HepG2 (cell line): ENCODE data around the gene TMEM258. TPM values are rescaled to one million over a fixed set of nuclear protein-coding genes. Genes with fewer than 3 reads are reported as not detected.

Experiments used
- ATAC-seq: fragments of 200-7000 bp; cut with Tn5 transposase; 3 replicates; pipeline ENCODE4 v1.9.1; 2020; ENCODE audit warnings: mild to moderate bottlenecking, moderate library complexity
- BruUV-seq: library from RNA; stranded (reverse); fragments of 400-500 nt; replicated peaks from 2 replicates; lab custom pipeline; 2021; lab: Mats Ljungman, UMichigan
- CTCF ChIA-PET: fragments of 300-600 bp; formaldehyde crosslinking; extraction: SDS; loops from one replicate; lab custom pipeline; 2021; ENCODE audit warnings: low total read pairs, inconsistent platforms, low intra/inter-chr PET ratio; lab: Yijun Ruan, JAX
- POLR2A ChIA-PET: fragments of 350-600 bp; sonication (Branson Sonifier 250); formaldehyde crosslinking; loops from one replicate; lab custom pipeline; 2020; ENCODE audit warnings: antibody characterized with exemption, inconsistent platforms; lab: Yijun Ruan, JAX
- DNase-seq: peaks from one replicate; pipeline ENCODE4 v3.0.0-alpha.2; 2015; ENCODE audit warnings: low spot score
- FAIRE-seq: peaks from 3 replicates; lab custom pipeline; 2011; peaks lifted over from hg19 to GRCh38; lab: Jason Lieb, UNC
- H2AFZ ChIP-seq: one replicate; pipeline ENCODE4 v1.6.1; 2011; ENCODE audit warnings: low read length, inconsistent platforms
- H3K27ac ChIP-seq: fragments of 300-600 bp; 3 replicates; pipeline ENCODE4 v1.8.0; 2011; ENCODE audit warnings: mixed run types, mild to moderate bottlenecking, mixed read lengths, low read length, inconsistent platforms; ENCODE audit not compliant: insufficient read depth; ENCODE audit errors: extremely low read length
- H3K27me3 ChIP-seq, 2 experiments: fragments of 200-600 bp in 1 of 2; 2 replicates in 1 of 2; 3 replicates in 1 of 2; pipeline versions ENCODE4 v1.6.0 to v1.8.0; 2011; ENCODE audit warnings: low read length in 2 of 2, mild to moderate bottlenecking in 2 of 2, moderate library complexity in 2 of 2, inconsistent platforms in 1 of 2; ENCODE audit not compliant: insufficient read depth in 2 of 2, control insufficient read depth in 1 of 2
- H3K36me3 ChIP-seq, 2 experiments: fragments of 200-600 bp in 1 of 2; replicated peaks in 1 of 2; 2 replicates in 1 of 2; 3 replicates in 1 of 2; pipeline versions ENCODE4 v1.5.1 to v1.8.0; 2011; ENCODE audit warnings: low read length in 2 of 2, inconsistent platforms in 1 of 2; ENCODE audit not compliant: insufficient read depth in 2 of 2, control insufficient read depth in 1 of 2
- H3K4me1 ChIP-seq: 2 replicates; pipeline ENCODE4 v1.5.1; 2012; ENCODE audit warnings: low read length, inconsistent platforms; ENCODE audit not compliant: insufficient read depth
- H3K4me2 ChIP-seq: 2 replicates; pipeline ENCODE4 v1.6.0; 2011; ENCODE audit warnings: low read depth, low read length, inconsistent platforms
- H3K4me3 ChIP-seq, 3 experiments: fragments of 200-600 bp in 1 of 3; sonication (generic), shearing (Covaris generic) in 1 of 3; replicated peaks in 1 of 3; 2 replicates each; pipeline ENCODE4 v1.5.1; 2011 to 2016; ENCODE audit warnings: low read length in 3 of 3, inconsistent platforms in 2 of 3, low read depth in 2 of 3, mild to moderate bottlenecking in 2 of 3, control low read depth in 1 of 3, mixed read lengths in 1 of 3; ENCODE audit not compliant: insufficient read depth in 1 of 3
- H3K79me2 ChIP-seq: one replicate; pipeline ENCODE4 v1.6.1; 2011; ENCODE audit warnings: low read length, inconsistent platforms; ENCODE audit not compliant: insufficient read depth
- H3K9ac ChIP-seq: 2 replicates; pipeline ENCODE4 v1.6.0; 2011; ENCODE audit warnings: mild to moderate bottlenecking, low read depth, low read length, inconsistent platforms; ENCODE audit not compliant: insufficient read depth
- H3K9me3 ChIP-seq: 2 replicates; pipeline ENCODE4 v1.5.1; 2012; ENCODE audit warnings: mild to moderate bottlenecking, low read length
- H4K20me1 ChIP-seq: 2 replicates; pipeline ENCODE4 v1.6.0; 2011; ENCODE audit warnings: inconsistent platforms, mild to moderate bottlenecking, low read length, moderate library complexity; ENCODE audit not compliant: insufficient read depth
- AGO2 ChIP-seq: fragments of 200-400 bp; formaldehyde crosslinking; optimal IDR thresholded peaks from 2 replicates; pipeline ENCODE3; 2017; ENCODE audit warnings: mild to moderate bottlenecking, low read depth, low read length, moderate library complexity
- GTF2F1 ChIP-seq: fragments of 150-350 bp; IDR thresholded peaks from 2 replicates; pipeline ENCODE4 v1.6.1; 2014; ENCODE audit warnings: low read length
- KLF6 ChIP-seq: IDR thresholded peaks from 2 replicates; pipeline ENCODE4 v1.8.0; 2016; ENCODE audit warnings: missing biosample characterization, missing genetic modification reagents
- PCBP2 ChIP-seq: fragments of 200-400 bp; formaldehyde crosslinking; optimal IDR thresholded peaks from 2 replicates; pipeline ENCODE3; 2018; ENCODE audit warnings: low read length, low read depth; ENCODE audit not compliant: poor library complexity, severe bottlenecking
- RBFOX2 ChIP-seq: fragments of 200-400 bp; formaldehyde crosslinking; IDR thresholded peaks from 2 replicates; pipeline ENCODE4 v1.6.1; 2017; ENCODE audit warnings: low read depth, mild to moderate bottlenecking, low read length
- RBM39 ChIP-seq: fragments of 200-400 bp; formaldehyde crosslinking; IDR thresholded peaks from one replicate; pipeline ENCODE4 v1.6.1; 2018; ENCODE audit warnings: antibody characterized with exemption, mild to moderate bottlenecking, low read depth, low read length; ENCODE audit not compliant: poor library complexity, severe bottlenecking
- ZNF124 ChIP-seq: sonication (generic); formaldehyde crosslinking; IDR thresholded peaks from 2 replicates; pipeline ENCODE4 v1.4.0; 2020; ENCODE audit warnings: missing genetic modification reagents
- ZNF33A ChIP-seq: sonication (generic); formaldehyde crosslinking; IDR thresholded peaks from 2 replicates; pipeline ENCODE4 v1.5.1; 2020; ENCODE audit warnings: missing genetic modification reagents, mild to moderate bottlenecking, moderate library complexity, borderline replicate concordance
- ZNF431 ChIP-seq: sonication (generic); formaldehyde crosslinking; IDR thresholded peaks from 2 replicates; pipeline ENCODE4 v1.9.0; 2022; ENCODE audit warnings: missing genetic modification reagents, low read depth, mild to moderate bottlenecking, borderline replicate concordance
- ZNF580 ChIP-seq: IDR thresholded peaks from 2 replicates; pipeline ENCODE4 v1.6.1; 2016; ENCODE audit warnings: low read depth, borderline replicate concordance
- ZNF629 ChIP-seq: sonication (generic); formaldehyde crosslinking; conservative IDR thresholded peaks from 2 replicates; pipeline ENCODE4 v1.5.0; 2020; ENCODE audit warnings: missing genetic modification reagents
- ZSCAN5A ChIP-seq: sonication (generic); formaldehyde crosslinking; IDR thresholded peaks from 2 replicates; pipeline ENCODE4 v1.8.0; 2022; ENCODE audit warnings: mild to moderate bottlenecking, missing genetic modification reagents, borderline replicate concordance
- WGBS: methylation state at CpG from one replicate; pipeline ENCODE4 v1.1.6; 2017; ENCODE audit warnings: low lambda C conversion rate; 5-methylcytosine and 5-hydroxymethylcytosine counted together
- in situ Hi-C: cut with HindIII; loops from 2 replicates; pipeline ENCODE4 v1.10.0; 2017; ENCODE audit warnings: low pct_unique_long_range_greater_than_20kb; ENCODE audit not compliant: extremely low pct_ligation_motif_present
- intact Hi-C: fragments of 100-400 bp; cut with micrococcal nuclease; formaldehyde crosslinking; loops from one replicate; pipeline ENCODE4 v1.10.0; 2022; ENCODE audit not compliant: unreplicated experiment
- polyA plus RNA-seq, 8 experiments: library from polyadenylated mRNA; depleted of rRNA in 3 of 8; stranded (reverse) in 7 of 8; unstranded in 1 of 8; fragments of >200 nt; fragmentation: Illumina TruSeq in 4 of 8; extraction: Trizol in 4 of 8; gene quantifications; 2 replicates each; pipeline versions ENCODE4 v1.2.1 to v1.2.3, GENCODE V29; 2011 to 2016; ENCODE audit warnings: low read depth in 4 of 8, missing spikeins in 1 of 8, mixed read lengths in 1 of 8; ENCODE audit not compliant: insufficient read depth in 1 of 8
- total RNA-seq, 5 experiments: library from RNA; depleted of rRNA; stranded (reverse); fragments of >200 nt; fragmentation: Illumina TruSeq; extraction: Trizol; gene quantifications; 2 replicates each; pipeline ENCODE4 v1.2.3, GENCODE V29; 2016; ENCODE audit warnings: low read depth in 1 of 5

TMEM258 gene
- total and polyA plus RNA-seq, 2 of the 13 experiments (the other 11 are each of a cell fraction or from before 2014, with no cell fraction given), result 175 to 424 TPM

GRCh38 chr11:61778920-61779650 lies 13.3 kb downstream of the TMEM258 start:
- ATAC-seq (no peak), FAIRE-seq (no peak), DNase-seq (no peak)
- TF ChIP-seq RBFOX2 (peak; percentile 29; the same call in 1 of the 2 replicates), ZNF124 (CRISPR knock-in tag) (no peak), AGO2 (peak; percentile 73)
- Histone ChIP-seq H3K36me3 (peaks cover 34 to 63% of the 10 kb centered on the region in 2 experiments; a peak in 4 of 5 replicates), H3K79me2 (no peaks in the 10 kb centered on the region), H3K27ac (no peak overlapping the region), H3K4me3 (no peak overlapping the region), H3K9ac (no peak overlapping the region), H4K20me1 (no peaks in the 10 kb centered on the region), H3K27me3 (no peaks in the 10 kb centered on the region), H3K4me1 (no peaks in the 10 kb centered on the region), H3K9me3 (no peaks in the 10 kb centered on the region), H2AFZ (no peak overlapping the region), H3K4me2 (no peak overlapping the region)
- intact Hi-C loops, result no loop called here
- no TSS peak for BruUV-seq
- CTCF ChIA-PET, result interaction anchor here (3.5 kb wide), 1 partner anchor 32 kb away, joined by 38 read pairs; no protein-coding TSS in a partner anchor
- WGBS, result 97% methylated on average over 4 of the region's 24 CpGs
- POLR2A ChIA-PET, result interaction anchor here (0.6 kb wide), 1 partner anchor 9 kb away, joined by 3 read pairs; no protein-coding TSS in a partner anchor
- in situ Hi-C loops, result no loop called here

GRCh38 chr11:61778357-61778886 lies 14.0 kb downstream of the TMEM258 start:
- intact Hi-C loops (no loop called here), in situ Hi-C loops (no loop called here)
- ChIA-PET CTCF (interaction anchor here (3.5 kb wide), 1 partner anchor 31 kb away, joined by 38 read pairs; no protein-coding TSS in a partner anchor), POLR2A (no interaction called here)
- Histone ChIP-seq H3K27me3 (no peaks in the 10 kb centered on the region), H3K4me2 (no peak overlapping the region), H2AFZ (no peak overlapping the region), H3K27ac (no peak overlapping the region), H4K20me1 (no peaks in the 10 kb centered on the region), H3K9me3 (no peaks in the 10 kb centered on the region), H3K4me3 (no peak overlapping the region), H3K4me1 (no peaks in the 10 kb centered on the region), H3K9ac (no peak overlapping the region), H3K36me3 (peaks cover 34 to 57% of the 10 kb centered on the region in 2 experiments; a peak in 4 of 5 replicates), H3K79me2 (no peaks in the 10 kb centered on the region)
- DNase-seq (no peak), ATAC-seq (no peak)
- over 99% methylated on average over 11 of the region's 11 CpGs for whole genome bisulfite sequencing
- no peak for TF ChIP-seq ZNF33A (CRISPR knock-in tag)
- no peak for TF ChIP-seq ZSCAN5A (CRISPR knock-in tag)
- no peak for TF ChIP-seq GTF2F1
- TF ChIP-seq PCBP2, result no peak
- no peak for TF ChIP-seq ZNF580
- TF ChIP-seq RBM39, result no peak
- no peak for TF ChIP-seq KLF6 (CRISPR knock-in tag)
- no peak for TF ChIP-seq ZNF431
- no peak for TF ChIP-seq ZNF629 (CRISPR knock-in tag)
- TF ChIP-seq, all 625 proteins: peak for 0
- FAIRE-seq, result no peak
- BruUV-seq, result no TSS peak
